GM19468 (cell line): ENCODE data around the gene SLIT3.

Experiments used
- ATAC-seq: cut with Tn5 transposase; IDR thresholded peaks from one replicate; pipeline ENCODE4 v1.9.1; 2021; ENCODE audit warnings: mild to moderate bottlenecking, moderate library complexity, moderate number of reproducible peaks; ENCODE audit not compliant: unreplicated experiment; ENCODE audit errors: extremely low read depth

Gene SLIT3

DNA sequence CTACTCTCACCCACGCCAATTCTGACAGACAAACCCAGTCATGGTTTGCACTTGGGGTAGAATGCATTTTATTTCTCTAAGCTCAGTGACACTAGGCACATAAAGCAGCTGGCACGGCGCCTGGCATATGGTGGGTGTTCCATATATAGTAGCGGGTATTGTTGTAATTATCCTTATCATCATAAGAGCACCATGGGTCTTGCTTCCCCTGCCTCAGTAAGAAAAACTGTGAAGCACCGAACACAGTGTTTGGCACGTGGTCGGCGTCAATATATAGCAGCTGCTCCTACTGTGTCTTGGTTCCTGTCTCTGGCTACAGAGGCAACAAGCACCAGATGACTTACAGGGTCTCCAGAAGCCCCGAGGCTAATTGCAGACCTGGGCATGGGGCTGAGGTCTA lies 527.7 kb downstream of the SLIT3 start:
- ATAC-seq = no peak

DNA sequence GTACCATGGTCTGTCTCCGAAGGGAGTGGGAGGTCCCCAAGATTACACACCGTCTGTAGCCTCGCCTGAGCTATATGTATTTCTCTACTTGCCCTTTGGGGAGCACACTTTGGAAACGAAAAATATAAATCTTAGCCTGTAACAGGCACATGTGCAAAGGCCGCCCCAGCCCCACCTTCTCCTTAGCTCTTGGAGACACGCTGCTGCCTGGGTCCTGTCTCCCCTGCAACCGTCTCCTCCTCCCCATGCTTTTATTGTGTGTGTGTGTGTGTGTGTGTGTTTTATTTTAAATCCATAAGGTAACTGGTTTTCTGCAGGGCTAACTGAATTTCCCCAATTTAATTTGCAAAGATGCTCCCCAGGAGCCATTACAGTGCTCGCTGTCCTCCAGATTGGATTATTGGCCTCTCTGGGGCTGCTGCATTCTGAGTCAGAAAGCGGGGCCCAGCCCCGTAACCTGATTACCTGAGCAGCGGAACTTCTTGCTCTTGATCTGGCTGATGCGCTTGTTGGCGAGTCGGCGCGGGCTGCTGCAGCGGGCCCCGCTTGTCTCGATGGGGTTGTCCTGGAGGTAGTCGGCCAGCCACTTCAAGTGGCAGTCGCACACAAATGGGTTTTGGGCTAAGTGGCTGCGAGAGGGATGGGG lies 528.5 kb downstream of the SLIT3 start:
- no peak for ATAC-seq

- ATAC-seq = no peak
Observed at GRCh38 chr5:168771678-168772077, 529.3 kb downstream of the SLIT3 start.

DNA sequence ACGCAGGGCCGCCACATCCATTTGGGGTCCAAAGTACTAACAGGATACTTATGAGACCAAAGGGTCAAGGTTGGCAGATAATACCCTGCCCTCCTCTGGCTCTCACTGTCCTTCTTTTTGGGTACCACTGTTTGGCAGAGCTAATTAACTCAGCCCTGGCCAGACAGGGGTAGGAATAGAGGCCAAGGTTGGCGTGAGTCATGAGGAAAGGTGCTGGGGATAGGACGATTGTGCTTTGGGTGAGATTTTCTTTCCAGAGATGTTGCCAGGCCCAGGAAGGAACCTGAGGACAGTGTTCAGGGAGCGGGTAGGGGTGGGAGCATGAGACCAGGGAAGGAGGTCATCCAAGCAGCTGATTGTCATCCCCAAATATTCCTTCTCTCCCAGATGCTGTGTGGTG lies 529.9 kb downstream of the SLIT3 start:
- ATAC-seq = no peak

DNA sequence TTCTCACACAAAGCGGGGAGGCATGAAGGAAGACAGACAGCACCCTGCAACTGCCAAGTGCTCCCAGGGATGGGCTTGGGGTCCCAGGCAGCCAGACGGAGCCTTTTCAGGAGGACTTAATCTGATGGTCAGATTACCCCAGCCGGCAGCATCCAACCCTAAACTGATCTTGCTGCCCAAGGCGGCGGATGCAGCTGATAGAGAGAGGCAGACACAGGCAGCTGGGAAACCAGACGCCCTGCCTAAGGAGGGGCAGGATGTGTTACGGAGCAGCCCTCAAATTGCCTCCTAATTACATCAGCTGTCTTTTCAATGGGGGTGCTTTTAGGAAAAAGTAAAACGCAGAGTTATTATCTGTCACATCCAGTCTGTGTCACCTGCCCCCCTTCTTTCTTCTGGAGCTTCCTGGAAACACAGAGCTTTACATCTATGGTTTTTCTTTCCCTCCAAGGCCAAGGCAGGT lies 530.9 kb downstream of the SLIT3 start:
- no peak for ATAC-seq

GRCh38 chr5:168768172-168768571 lies 532.8 kb downstream of the SLIT3 start:
- ATAC-seq = no peak

- ATAC-seq = no peak
Observed at GRCh38 chr5:168766426-168766700, 534.6 kb downstream of the SLIT3 start.

DNA sequence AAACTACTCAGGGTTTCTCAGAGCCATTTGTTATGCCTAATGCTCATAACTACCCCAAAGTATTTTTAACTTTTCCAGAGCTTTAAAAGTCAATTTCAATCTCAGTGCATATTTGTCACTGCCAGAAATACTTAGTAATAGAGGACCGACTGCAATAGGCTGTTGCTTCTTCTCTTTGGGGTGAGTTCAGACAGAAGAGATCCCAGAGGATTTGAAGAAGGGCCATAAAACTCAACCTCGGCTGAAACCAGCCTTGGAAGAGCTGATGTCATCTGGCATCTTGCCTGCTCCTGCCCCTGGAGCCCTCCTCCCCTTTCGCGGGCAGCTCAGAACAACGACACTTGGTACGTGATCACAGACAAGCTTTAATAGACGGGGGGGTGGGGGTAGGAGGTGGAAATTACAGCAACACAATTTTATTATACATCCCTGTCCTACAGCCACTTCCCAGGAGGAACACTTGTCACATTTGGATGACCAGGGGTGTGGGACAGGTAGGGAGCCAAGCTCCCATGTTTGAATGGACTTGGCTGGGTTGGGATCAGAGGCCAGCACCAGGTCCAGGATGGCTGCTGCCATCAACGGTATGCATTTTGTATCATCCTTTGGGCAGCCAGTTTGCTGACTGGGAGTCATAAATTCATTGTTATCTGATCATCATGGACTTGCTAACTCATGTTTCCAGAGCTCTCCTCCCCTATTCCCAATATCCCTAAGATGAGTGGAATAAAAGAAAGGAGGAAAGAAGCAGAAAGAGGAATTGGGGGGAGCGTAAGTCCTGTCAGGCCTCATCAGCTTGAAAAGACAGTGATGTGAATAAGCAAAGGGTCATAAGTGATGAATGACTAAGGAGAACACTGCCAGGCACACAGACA lies 535.2 kb downstream of the SLIT3 start:
- ATAC-seq = no peak

- ATAC-seq = no peak
Observed at GRCh38 chr5:168765086-168765550, 535.8 kb downstream of the SLIT3 start.

- no peak for ATAC-seq
Observed at GRCh38 chr5:168756453-168757391, 544.2 kb downstream of the SLIT3 start.

DNA sequence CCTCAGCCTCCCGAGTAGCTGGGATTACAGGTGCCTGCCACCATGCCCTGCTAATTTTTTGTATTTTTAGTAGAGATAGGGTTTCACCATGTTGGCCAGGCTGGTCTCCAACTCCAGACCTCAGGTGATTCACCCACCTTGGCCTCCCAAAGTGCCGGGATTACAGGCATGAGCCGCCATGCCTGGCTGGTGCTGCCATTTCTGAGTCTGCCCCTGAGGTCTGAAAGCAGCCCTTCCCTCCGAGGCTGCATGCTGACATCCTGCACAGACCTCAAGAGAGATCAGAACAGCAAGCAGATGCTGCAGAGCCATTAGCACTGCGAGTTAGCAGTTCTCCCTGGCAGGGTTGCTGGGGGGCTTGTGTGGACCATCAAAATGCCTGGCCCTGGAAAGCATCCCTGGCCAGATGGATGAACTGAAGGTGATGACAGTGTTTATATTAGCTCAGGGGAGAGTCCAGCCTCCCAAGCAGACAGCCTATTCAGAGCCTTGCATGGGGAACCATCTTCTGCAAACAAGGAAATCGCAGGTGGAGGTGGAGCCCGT lies 545.3 kb downstream of the SLIT3 start:
- no peak for ATAC-seq

DNA sequence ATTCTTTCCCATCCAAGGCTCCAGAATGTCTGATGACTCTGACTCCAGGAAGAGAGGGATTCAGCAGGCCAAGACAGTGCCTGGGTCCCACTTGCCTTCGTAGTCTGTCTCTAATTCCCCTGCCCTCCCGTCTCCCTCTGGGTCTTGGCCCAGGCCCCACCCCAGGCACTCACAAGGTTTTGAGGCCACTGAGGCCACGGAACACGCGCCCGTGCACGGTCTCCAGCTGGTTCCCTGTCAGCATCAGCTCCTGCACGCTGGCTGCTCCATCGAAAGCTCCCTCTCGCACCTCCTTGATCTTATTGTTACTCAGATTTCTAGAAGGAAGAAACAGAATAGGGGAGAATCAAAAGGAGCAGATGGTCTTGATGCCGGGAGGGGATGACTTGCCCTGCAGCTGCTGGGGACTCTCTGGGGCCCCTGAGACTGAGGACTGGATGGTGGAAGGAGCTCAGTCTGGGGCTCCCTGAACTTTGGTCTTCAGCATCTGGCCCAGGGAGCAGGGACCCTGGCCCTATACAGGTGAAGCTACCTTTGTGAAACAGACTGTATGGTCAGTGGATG lies 547.2 kb downstream of the SLIT3 start:
- ATAC-seq = no peak

GRCh38 chr5:168752416-168753190 lies 548.3 kb downstream of the SLIT3 start:
- ATAC-seq = no peak

DNA sequence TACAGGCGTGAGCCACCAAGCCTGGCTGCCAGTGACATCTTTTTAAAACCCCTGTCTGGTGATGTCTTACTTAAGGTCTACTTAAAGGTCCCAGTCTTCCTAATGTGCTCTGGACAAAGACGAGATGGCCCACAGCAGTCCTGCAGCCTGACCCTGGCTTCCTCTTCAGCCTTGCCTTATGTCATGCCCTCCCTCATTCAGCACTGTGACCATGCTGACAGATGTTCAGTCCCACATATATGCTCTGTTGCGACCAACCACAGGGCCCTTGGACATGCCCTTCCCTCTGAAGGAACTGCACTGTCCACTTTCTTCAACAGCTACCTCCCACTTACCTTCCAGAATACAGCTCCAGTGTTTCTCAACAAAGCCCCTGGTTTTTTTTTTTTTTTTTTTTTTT lies 548.9 kb downstream of the SLIT3 start:
- no peak for ATAC-seq

DNA sequence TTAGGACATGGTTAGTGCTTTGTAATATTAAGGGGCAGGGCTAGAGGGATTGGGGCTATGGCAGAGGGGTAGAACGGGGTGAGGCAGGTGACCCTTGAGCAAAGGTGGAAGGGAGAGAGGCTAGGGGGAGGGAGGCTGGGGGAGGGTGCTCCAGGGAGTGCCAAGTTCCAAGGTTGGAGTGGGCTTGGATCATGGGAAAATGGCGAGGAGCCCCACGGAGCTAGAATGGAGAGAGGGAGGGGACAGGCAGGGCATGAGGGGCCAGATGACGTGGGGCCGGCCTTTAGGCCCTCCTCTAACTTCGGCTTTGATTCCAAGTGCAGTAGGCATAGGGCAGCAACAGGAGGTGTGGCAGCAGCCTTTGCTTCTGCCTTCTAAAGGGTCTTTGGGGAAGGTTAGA lies 550.0 kb downstream of the SLIT3 start:
- no peak for ATAC-seq

DNA sequence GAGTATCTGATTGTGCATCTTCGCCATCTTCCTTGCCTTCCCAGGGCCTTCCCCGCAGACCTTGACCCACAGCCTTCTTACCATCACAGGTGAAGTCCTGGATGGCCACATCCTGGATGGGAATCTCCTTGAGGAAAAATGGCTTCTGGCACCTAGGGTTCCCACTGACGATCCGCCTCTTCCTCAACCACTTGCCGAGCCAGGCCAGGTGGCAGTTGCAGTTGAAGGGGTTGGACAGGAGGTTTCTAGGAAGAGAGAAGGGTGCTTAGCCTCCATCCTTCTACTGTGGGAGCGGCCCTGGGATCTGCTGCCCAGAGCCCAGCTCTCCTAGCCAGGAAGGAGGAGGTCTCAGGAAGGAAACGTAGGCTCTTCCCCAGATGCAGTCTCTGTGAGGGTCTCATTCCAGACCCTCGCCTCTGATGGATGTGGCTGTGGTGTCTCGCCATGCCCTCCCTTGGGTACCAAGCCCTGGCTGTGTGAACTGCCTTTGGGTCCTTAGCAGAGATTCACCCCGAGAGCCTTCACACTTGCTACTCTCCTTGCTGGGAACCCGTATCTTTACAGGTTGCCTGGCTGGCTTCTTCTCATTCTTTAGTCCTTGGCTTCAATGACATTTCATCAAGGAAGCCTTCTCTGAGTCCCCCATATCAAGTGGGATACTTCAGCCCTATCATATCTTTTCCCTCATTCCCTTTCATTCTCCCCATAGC lies 551.4 kb downstream of the SLIT3 start:
- no peak for ATAC-seq

GRCh38 chr5:168747987-168748777 lies 552.8 kb downstream of the SLIT3 start:
- ATAC-seq = no peak
